Stomach (tissue), 9 donors: ENCODE results near the gene ATP6V0C. TPM values are rescaled to one million over a fixed set of nuclear protein-coding genes. Genes with fewer than 3 reads are reported as not detected.

ENCODE experiments used
- DNase-seq, 2 donors: peaks; one replicate each; pipeline versions ENCODE4 v3.0.0 to v3.0.0-alpha.2; 2013 to 2019
- H3K27ac ChIP-seq, 5 donors: fragments of 200-600 bp in 4 of 5; sonication (generic) in 4 of 5; one replicate each; pipeline ENCODE4 v1.5.1; 2013 to 2019; ENCODE audit warnings: mild to moderate bottlenecking in 1 of 5, moderate library complexity in 1 of 5
- H3K27me3 ChIP-seq, 3 donors: fragments of 200-600 bp; sonication (generic); one replicate each; pipeline ENCODE4 v1.5.1; 2017 to 2019; ENCODE audit warnings: mixed run types in 1 of 3
- H3K36me3 ChIP-seq, 4 donors: fragments of 200-600 bp; sonication (generic); 1 replicate in 3 of 4; 2 replicates in 1 of 4; pipeline ENCODE4 v1.5.1; 2016 to 2019
- H3K4me1 ChIP-seq, 4 donors: fragments of 200-600 bp; sonication (generic); one replicate each; pipeline ENCODE4 v1.5.1; 2016 to 2019
- H3K4me3 ChIP-seq, 4 donors: fragments of 200-600 bp; sonication (generic) in 3 of 4; one replicate each; pipeline ENCODE4 v1.5.1; 2016 to 2019; ENCODE audit warnings: mild to moderate bottlenecking in 1 of 4
- H3K9me3 ChIP-seq, 4 donors: fragments of 200-600 bp; sonication (generic); one replicate each; pipeline ENCODE4 v1.5.1; 2016 to 2019
- EP300 ChIP-seq: sonication (generic); formaldehyde crosslinking; IDR thresholded peaks from one replicate; pipeline ENCODE4 v1.6.1; 2017; ENCODE audit warnings: antibody characterized with exemption
- POLR2A ChIP-seq, 4 donors: fragments of 450-650 bp; IDR thresholded peaks; one replicate each; pipeline ENCODE4 v1.6.1; 2016; ENCODE audit warnings: antibody characterized with exemption in 4 of 4, control low read depth in 2 of 4, mild to moderate bottlenecking in 1 of 4, moderate library complexity in 1 of 4
- POLR2AphosphoS5 ChIP-seq, 3 donors: sonication (generic); formaldehyde crosslinking; IDR thresholded peaks; one replicate each; pipeline ENCODE4 v1.6.1; 2016; ENCODE audit warnings: antibody characterized with exemption in 3 of 3
- WGBS, 5 donors: extraction: QIAGEN DNeasy Blood & Tissue Kit in 3 of 5; methylation state at CpG; one replicate each; pipeline versions ENCODE4 v1.1.5 to v1.1.7; 2013 to 2018; 5-methylcytosine and 5-hydroxymethylcytosine counted together
- intact Hi-C: fragments of 100-400 bp; cut with DNase I; formaldehyde crosslinking; loops from one replicate; pipeline ENCODE4 v1.15.1; 2023; ENCODE audit warnings: low total_unique reads
- polyA plus RNA-seq, 3 donors: library from polyadenylated mRNA; stranded (reverse); fragments of 200-250 nt; gene quantifications; one replicate each; pipeline ENCODE4 v1.2.3, GENCODE V29; 2013
- total RNA-seq, 5 donors: library from RNA; depleted of rRNA; stranded (reverse); fragments of >200 nt; gene quantifications; one replicate each; pipeline versions ENCODE4 v1.1.0 to v1.2.3, GENCODE V29; 2014 to 2016
- TF ChIP-seq, protein P1 (sequence below), 7 experiments: fragments of 450-650 bp in 4 of 7; fragments of 200-600 bp in 3 of 7; sonication (generic) in 3 of 7; IDR thresholded peaks; one replicate each; pipeline ENCODE4 v1.5.1; 2016 to 2019; ENCODE audit warnings: antibody characterized with exemption in 7 of 7, control low read depth in 2 of 7, mild to moderate bottlenecking in 1 of 7
- donor health status: healthy with polysubstance abuse.
- donor health status: Bipolar disorder and iron deficiency.
- donor health status: healthy.

ATP6V0C gene
- total and polyA plus RNA-seq, 8 donors: 8.1 to 169 (median 75.3) TPM

DNA sequence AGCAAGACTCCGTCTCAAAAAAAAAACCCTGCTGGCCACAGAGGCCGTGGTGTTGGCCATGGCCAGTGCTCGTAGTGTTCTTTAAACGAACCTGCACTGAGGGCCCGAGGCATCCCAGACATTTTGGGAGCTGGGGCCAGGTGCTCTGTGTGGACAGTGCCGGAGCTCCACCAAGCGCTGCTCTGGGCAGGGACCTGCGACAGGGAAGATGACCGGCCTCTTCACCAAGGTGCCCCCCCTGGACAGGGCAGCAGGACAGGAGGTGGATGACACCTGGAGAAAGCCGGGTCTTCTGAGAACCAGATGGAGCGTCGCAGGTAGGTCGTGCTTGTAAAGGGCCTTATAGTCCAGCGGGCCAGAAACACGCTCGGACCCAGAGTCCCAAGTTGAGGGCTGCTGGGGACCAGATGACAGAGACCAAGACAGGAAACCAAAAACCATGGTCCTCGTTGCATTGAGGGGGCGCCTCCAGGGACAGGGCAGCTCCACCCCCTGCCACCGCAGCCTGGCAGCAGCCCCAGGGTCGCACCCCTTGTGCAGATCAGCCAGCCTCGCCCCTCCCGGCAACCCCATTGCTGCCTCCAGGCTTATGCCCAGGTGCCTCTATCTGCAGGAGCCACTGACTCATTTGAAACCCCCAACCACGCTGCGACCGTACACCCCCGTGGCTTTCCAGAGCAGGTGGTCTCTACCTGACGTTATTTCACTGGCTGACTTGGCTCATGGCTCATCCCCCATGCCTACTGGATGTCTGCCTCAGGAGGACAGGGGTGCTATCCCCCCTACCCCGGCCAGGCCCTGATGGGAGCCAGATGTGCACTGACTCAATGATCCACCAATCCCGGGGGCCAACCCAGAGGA lies 46.9 kb upstream of the ATP6V0C start:
- 77 to 81% (median 80%) methylated on average over 20 to 29 of the region's 29 CpGs for WGBS, 5 donors
- Histone ChIP-seq H3K4me3 (peak overlapping the region; percentile 55 to 59 (median 56)), H3K9me3 (no peaks in the 10 kb centered on the region), H3K27me3 (peaks cover 4 to 54% (median 45%) of the 10 kb centered on the region in 3 donors), H3K27ac (peak overlapping the region in 1 of 5 donors; percentile 81), H3K36me3 (no peaks in the 10 kb centered on the region), H3K4me1 (peaks cover 27 to 40% (median 37%) of the 10 kb centered on the region in 4 donors)
- intact Hi-C loops: no loop called here
- TF ChIP-seq POLR2A (IDR thresholded peaks at IDR 0.05): no peak
- TF ChIP-seq, protein P1, sequence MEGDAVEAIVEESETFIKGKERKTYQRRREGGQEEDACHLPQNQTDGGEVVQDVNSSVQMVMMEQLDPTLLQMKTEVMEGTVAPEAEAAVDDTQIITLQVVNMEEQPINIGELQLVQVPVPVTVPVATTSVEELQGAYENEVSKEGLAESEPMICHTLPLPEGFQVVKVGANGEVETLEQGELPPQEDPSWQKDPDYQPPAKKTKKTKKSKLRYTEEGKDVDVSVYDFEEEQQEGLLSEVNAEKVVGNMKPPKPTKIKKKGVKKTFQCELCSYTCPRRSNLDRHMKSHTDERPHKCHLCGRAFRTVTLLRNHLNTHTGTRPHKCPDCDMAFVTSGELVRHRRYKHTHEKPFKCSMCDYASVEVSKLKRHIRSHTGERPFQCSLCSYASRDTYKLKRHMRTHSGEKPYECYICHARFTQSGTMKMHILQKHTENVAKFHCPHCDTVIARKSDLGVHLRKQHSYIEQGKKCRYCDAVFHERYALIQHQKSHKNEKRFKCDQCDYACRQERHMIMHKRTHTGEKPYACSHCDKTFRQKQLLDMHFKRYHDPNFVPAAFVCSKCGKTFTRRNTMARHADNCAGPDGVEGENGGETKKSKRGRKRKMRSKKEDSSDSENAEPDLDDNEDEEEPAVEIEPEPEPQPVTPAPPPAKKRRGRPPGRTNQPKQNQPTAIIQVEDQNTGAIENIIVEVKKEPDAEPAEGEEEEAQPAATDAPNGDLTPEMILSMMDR (IDR thresholded peaks at IDR 0.05): no peak
- no peak for TF ChIP-seq EP300
- TF ChIP-seq POLR2AphosphoS5 (IDR thresholded peaks at IDR 0.05): no peak
- DNase-seq: no peak

DNA sequence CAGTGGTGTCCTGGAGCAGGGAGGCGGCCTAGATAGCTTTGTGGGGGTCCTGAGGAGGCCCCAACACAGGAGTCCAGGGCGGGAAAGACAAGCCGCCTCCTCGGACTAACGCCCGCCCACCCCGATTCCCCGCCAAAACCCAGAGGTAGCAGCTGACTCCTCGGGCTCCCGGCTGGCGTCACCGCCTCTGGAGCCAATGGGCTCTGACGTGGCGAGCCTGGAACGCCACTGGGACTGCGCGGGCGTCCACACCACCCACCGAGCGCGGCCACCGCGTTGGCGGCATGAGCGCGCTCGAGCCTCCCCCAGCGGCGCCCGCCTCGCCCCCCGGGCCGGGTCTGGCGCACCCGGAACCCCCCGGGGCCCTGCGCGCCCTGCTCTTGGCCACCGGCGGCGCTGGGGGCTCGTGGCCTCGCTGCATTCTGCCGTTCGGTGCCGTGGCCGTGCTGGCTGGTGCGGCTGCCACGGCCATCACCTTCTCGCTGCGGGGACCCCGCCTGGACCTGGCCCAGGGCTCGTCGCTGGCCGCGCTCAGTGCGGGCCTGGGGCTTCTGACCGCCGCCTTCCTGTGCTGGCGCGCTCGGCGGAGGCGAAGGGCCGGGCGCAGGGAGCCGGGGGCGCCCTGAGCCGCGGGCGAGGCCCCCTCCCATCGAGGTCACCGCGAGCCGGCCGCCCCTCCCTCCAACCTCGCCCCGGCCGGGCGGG lies 46.1 kb upstream of the ATP6V0C start:
- WGBS, 5 donors: 0 to 1% (median 1%) methylated on average over 4 to 79 of the region's 80 CpGs
- Histone ChIP-seq H3K4me1 (peaks cover 27 to 45% (median 41%) of the 10 kb centered on the region in 4 donors), H3K36me3 (no peaks in the 10 kb centered on the region), H3K27me3 (peaks cover 11 to 62% (median 53%) of the 10 kb centered on the region in 3 donors), H3K9me3 (no peaks in the 10 kb centered on the region), H3K4me3 (peak overlapping the region; percentile 55 to 59 (median 56)), H3K27ac (peak overlapping the region in 3 of 5 donors; percentile 38 to 81 (median 41))
- DNase-seq: peak; percentile 72 to 94
- TF ChIP-seq EP300: no peak
- TF ChIP-seq POLR2AphosphoS5 (IDR thresholded peaks at IDR 0.05): peak; percentile 21 to 38 (median 24)
- TF ChIP-seq POLR2A (IDR thresholded peaks at IDR 0.05): no peak
- TF ChIP-seq, protein P1 (IDR thresholded peaks at IDR 0.05): no peak
- intact Hi-C loops: no loop called here

DNA sequence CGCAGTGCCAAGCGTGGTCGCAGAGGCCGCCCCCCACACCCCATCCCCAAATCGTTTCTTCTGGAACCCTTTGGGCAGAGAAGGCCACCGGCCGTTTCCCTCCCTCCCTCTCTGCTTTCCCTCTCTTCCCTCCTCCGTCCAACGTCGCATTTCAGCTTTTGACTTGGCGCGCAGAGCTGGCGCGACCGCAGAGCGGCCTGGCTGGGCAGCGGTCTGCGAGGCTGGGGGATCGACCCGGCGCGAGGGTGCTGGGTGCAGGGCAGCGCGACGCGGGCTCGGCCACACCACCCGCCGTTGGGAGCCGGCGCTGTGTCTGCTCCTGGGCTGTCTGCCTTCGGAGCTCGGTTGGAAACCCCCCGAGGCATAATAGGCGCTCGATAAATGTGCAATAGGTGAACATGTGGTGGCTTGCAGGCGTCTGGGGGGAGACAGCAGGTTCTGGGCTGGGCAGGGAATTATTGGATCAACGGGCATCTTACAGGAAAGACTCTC lies 45.5 kb upstream of the ATP6V0C start:
- Histone ChIP-seq H3K27me3 (peaks cover 15 to 68% (median 59%) of the 10 kb centered on the region in 3 donors), H3K4me3 (peak overlapping the region; percentile 55 to 59 (median 56)), H3K27ac (peak overlapping the region in 2 of 5 donors; percentile 41 to 81), H3K36me3 (no peaks in the 10 kb centered on the region), H3K4me1 (peaks cover 31 to 49% (median 47%) of the 10 kb centered on the region in 4 donors), H3K9me3 (no peaks in the 10 kb centered on the region)
- DNase-seq: peak in 1 of 2 donors; percentile 68
- no peak for TF ChIP-seq EP300
- TF ChIP-seq, protein P1 (IDR thresholded peaks at IDR 0.05): no peak
- no peak for TF ChIP-seq POLR2A (IDR thresholded peaks at IDR 0.05)
- WGBS, 5 donors: 0 to 1% (median 0%) methylated on average over 11 to 38 of the region's 38 CpGs
- intact Hi-C loops: no loop called here

DNA sequence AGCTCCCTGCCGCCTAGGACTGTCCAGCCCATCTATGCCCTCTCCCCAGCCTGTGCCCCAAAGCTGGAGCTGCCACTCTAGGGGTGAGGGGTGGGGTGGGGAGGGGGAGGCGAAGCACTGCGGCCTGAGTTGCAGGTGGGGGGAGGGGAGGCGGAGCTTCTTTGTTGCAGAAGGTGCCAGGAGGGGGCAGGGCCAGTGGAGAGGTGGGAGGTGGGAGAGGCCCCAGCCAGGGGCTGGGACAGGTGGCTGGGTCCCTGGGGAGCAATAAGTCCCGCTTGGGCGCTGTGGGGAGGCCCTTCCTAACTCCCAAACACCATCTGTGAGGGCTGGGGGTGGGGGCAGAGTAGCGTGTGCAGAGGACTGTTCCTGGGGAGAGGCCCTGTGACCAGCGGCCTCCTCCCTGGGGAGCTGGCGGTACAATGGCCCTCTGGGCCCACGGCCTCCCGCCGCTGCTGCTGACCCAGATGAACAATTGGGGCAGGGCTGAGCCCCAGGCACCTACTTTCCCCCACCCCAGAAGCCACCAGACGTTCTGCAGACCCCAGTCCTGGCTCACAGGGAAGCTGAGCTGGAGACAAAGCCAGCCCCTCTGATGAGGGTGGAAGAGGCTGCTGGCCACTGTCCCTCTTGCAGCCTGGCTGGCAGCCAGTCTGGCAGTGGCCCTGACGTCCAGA lies 44.9 kb upstream of the ATP6V0C start:
- no peak for TF ChIP-seq POLR2AphosphoS5 (IDR thresholded peaks at IDR 0.05)
- no peak for TF ChIP-seq EP300
- TF ChIP-seq, protein P1 (IDR thresholded peaks at IDR 0.05): no peak
- no peak for TF ChIP-seq POLR2A (IDR thresholded peaks at IDR 0.05)
- Histone ChIP-seq H3K4me1 (peaks cover 37 to 53% (median 51%) of the 10 kb centered on the region in 4 donors), H3K27me3 (peaks cover 19 to 73% (median 62%) of the 10 kb centered on the region in 3 donors), H3K4me3 (peak overlapping the region in 3 of 4 donors; percentile 55 to 59 (median 57)), H3K9me3 (no peaks in the 10 kb centered on the region), H3K27ac (no peak overlapping the region), H3K36me3 (no peaks in the 10 kb centered on the region)
- WGBS, 5 donors: 12 to 23% (median 16%) methylated on average over 11 to 14 of the region's 14 CpGs
- peak in 1 of 2 donors; percentile 67 for DNase-seq
- intact Hi-C loops: no loop called here
